ENCODE measurements around the gene DCD. TPM values are rescaled to one million over a fixed set of nuclear protein-coding genes. Genes with fewer than 3 reads are reported as not detected.
"Not testable (repeated sequence)": the region's sequence is repeated elsewhere in the genome, so short reads cannot be mapped to it uniquely, and the experiment has no call there.

The DCD gene, protein sequence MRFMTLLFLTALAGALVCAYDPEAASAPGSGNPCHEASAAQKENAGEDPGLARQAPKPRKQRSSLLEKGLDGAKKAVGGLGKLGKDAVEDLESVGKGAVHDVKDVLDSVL
- not detected for total RNA-seq
- long read RNA-seq: 0 reads

DNA sequence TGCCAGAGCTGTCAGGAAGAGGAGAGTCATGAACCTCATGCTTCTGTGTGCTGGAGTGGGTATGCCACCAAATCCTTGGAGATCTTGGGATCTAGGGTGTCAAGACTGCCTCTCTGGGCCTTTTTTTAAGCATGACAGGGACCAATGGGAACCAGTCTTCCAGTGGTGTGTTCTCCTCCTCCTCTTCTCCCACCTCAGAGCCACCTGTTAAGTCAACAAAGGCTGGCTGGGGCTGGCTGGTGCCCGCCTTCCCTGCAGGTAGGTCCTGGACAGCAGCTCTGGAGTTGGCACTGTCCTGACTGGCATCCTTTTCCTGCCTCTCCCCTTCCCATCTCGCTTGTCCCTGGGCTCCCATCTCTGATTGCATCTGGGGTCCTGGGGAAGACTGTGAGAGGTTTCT lies at the start of gene DCD:
DCD (minus strand) TSS at position 101 of the 400 bp plus-strand sequence; CDS start at position 39, 62 bp downstream.
- ATAC-seq (no peak), DNase-seq (no peak)
- intact Hi-C loops (cut with micrococcal nuclease): no loop called here

GRCh38 chr12:54697851-54698250 lies 49.7 kb upstream of the DCD start:
- intact Hi-C loops (cut with micrococcal nuclease): no loop called here
- ATAC-seq (no peak), DNase-seq (no peak)

DNA sequence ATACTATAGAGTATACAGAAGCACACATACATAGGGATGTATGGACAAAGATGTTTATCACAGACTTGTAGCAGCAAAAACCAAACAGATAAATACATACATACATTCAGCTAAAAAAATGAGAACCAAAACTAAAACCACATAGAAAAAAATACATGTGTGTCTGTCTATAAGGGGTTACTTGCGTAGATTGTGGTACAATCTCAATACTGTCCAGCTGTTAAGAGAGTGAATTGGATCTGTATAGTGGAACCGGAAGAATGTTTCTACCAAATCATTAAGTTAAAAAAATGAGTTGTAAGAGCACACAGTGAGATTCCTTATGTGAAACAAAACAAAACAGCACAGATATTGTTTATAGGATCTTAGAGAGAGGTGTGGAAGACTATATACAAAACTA lies 44.2 kb upstream of the DCD start:
- ATAC-seq (no peak), DNase-seq (no peak)
- intact Hi-C loops (cut with micrococcal nuclease): no loop called here

- intact Hi-C loops (cut with micrococcal nuclease): no loop called here
- ATAC-seq: no peak
- no peak for DNase-seq
These were observed 41.8 kb upstream of the DCD start for GRCh38 chr12:54689984-54690383.

GRCh38 chr12:54689034-54689372 lies 40.8 kb upstream of the DCD start:
- DNase-seq: no peak
- intact Hi-C loops (cut with micrococcal nuclease): no loop called here
- no peak for ATAC-seq

GRCh38 chr12:54688309-54689033 lies 40.3 kb upstream of the DCD start:
- ATAC-seq: no peak
- intact Hi-C loops (cut with micrococcal nuclease): no loop called here
- DNase-seq: no peak

- DNase-seq (no peak), ATAC-seq (no peak)
- intact Hi-C loops (cut with micrococcal nuclease): no loop called here
These were observed 36.8 kb upstream of the DCD start for GRCh38 chr12:54684636-54685630.

- DNase-seq (no peak), ATAC-seq (no peak)
- intact Hi-C loops (cut with micrococcal nuclease): no loop called here
These were observed 35.2 kb upstream of the DCD start for GRCh38 chr12:54683398-54683797.

DNA sequence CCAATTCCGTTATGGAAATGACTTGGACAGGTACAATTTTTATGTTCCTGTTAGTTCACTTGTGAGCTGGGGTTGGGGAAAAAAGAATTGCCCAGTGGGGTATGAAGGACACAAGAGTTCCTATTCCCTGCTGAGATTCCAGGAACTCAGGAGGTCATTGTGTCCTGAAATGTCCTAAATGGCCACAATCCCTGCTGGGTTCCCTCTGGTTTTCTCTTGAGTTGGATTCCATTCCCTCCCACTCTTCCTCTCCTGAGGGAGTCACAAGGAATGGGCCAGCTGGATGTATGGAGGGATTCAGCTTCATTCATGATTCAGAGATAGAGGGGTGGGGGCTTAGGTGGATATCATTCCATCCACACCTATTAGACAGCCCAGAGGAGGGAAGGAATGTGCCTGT lies 34.5 kb upstream of the DCD start:
- ATAC-seq (no peak), DNase-seq (no peak)
- intact Hi-C loops (cut with micrococcal nuclease): no loop called here

DNA sequence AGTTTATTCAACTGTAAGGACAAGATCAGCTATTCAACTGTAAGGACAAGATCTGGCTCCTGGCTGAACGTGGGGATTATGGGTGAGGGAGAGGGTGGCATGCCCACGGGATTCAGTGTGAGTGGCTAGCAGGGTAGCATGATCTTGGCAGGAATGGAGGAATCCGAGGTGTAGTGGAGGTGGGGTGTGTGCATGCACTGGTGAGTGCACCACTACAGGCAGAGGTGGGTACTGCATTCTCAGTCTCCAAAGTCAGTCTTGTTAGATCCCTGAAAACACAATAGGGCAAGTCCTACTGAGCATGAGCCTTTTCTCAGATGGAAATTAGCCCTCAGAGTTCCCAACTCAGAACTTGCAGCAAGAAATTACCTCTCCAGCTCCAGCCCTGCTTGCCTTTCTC lies 32.2 kb upstream of the DCD start:
- no peak for DNase-seq
- ATAC-seq: no peak
- intact Hi-C loops (cut with micrococcal nuclease): no loop called here

- intact Hi-C loops (cut with micrococcal nuclease): no loop called here
These were observed 30.0 kb upstream of the DCD start for GRCh38 chr12:54678131-54678530.

DNA sequence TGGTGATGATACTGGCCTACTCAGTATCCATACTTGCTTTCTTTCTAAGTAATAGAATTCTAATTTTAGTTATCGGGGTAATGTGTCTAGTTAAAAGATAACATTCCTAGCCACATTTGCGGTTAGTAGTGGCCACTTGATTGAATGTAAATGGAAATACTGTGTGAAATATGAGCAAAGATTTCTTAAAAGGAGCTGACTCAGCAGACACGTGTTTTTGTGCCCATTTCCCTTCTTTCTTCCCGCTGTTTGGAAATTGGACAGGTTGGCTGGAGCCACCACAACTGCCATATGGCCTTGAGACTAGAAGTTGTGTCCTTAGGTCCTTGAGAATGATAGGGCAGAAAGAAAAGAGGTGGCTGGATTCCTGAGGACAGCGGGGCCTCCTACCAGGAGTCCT lies 19.8 kb upstream of the DCD start:
- DNase-seq (no peak), ATAC-seq (no peak)
- intact Hi-C loops (cut with micrococcal nuclease): no loop called here

More at GRCh38 chr12:54678131-54678530, 30.0 kb upstream of the DCD start:
- no peak for ATAC-seq
- DNase-seq: no peak

DNA sequence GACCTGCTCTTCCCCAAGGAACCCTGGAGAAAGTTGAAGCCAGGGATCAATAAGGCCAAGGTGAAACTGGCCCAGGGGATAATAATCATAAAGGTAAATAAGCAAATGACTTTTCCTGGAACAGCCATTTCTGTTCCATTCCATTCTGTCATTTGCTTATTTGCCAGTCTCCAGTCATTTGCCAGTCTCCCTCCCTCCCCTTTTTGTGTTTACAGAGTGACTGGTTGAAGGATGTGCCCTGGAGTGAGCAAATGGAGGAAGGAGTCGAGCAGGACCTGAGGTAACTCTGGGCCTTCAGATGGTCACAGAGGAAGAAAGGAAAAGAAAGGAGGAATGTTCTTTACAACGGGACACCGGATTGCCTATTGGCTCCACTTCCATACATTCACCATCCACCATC lies 17.8 kb upstream of the DCD start:
- intact Hi-C loops (cut with micrococcal nuclease): no loop called here
- DNase-seq (no peak), ATAC-seq (no peak)

- DNase-seq; intact Hi-C loops (cut with micrococcal nuclease); ATAC-seq: not testable (repeated sequence)
These were observed 17.0 kb upstream of the DCD start for GRCh38 chr12:54665022-54665635.

DNA sequence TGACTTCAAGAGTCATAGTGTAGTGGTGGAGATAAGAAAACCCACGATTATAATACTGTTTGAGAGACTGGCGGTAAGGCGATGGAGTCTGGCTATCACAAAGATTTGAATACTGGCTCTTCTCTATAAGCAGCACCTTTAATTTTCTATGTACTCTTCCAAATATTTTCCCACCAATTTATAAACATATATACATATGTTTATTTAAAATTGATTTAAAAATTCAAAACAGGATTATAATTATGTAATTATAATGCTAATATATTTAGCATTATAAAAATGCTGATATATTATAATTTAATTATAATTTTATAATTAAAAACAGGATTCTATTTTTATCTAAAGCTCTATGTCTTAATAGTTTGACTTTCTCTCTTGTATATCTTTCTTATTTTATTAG lies 15.4 kb upstream of the DCD start:
- DNase-seq: no peak
- intact Hi-C loops (cut with micrococcal nuclease): no loop called here
- no peak for ATAC-seq

DNA sequence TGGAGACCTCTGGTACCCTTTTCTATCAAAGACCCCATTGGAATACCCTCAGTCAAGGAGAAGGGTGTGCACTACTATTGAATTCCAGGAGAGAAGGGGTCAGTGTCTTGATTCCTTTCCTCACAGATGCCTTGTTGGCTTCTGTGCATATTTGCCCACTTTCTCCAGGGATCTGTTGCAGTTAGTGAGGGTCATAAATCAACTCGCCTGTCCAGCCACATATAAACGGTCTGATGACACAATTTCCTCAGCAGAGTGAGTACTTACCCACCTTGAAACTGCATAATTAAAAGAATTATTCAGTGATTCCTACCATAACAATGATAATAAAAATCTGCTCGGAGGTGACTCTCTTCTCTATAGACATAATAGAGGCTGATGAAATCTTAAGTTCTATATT lies 13.9 kb upstream of the DCD start:
- ATAC-seq (no peak), DNase-seq (no peak)
- intact Hi-C loops (cut with micrococcal nuclease): no loop called here

DNA sequence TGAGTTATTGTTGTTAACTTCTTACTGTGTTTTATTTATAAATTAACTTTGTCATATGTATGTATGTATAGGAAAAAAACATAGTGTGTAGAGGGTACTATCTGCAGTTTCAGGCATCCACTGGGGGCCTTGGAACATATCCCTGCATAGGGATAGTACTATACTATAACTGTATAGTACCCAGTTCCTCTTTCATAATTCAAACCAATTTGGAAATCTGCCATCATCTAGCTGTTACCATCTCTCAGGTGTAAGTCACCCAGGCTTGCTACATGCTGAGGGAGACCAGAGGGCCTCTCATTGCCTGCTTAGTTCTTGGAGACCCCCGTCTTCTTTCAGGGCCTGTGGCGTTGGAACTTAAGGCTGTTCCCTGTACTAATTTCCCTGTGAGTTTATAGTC lies 12.9 kb upstream of the DCD start:
- ATAC-seq: no peak

GRCh38 chr12:54660320-54660962 lies 12.3 kb upstream of the DCD start:
- peak; percentile 85 for ATAC-seq
- intact Hi-C loops (cut with micrococcal nuclease): no loop called here
- DNase-seq: peak; percentile 35

More for the DNA sequence above, 12.9 kb upstream of the DCD start:
- intact Hi-C loops (cut with micrococcal nuclease): no loop called here
- no peak for DNase-seq

Data from left ventricle myocardium superior (tissue), 1 donor.